Caco-2 (cell line): ENCODE data around the gene PCDHGA3. TPM values are rescaled to one million over a fixed set of nuclear protein-coding genes. Genes with fewer than 3 reads are reported as not detected.

Experiments
- BruUV-seq: library from RNA; stranded (reverse); fragments of 400-500 nt; replicated peaks from 2 replicates; lab custom pipeline; 2021; lab: Mats Ljungman, UMichigan
- CTCF ChIA-PET: fragments of 300-600 bp; sonication (Branson Sonifier 250); formaldehyde crosslinking; loops from one replicate; lab custom pipeline; 2022; ENCODE audit warnings: antibody characterized with exemption; lab: Charles Lee
- POLR2A ChIA-PET: fragments of 300-600 bp; sonication (Branson Sonifier 250); formaldehyde crosslinking; loops from one replicate; lab custom pipeline; 2022; ENCODE audit warnings: antibody characterized with exemption; lab: Charles Lee
- DNase-seq, 2 experiments: peaks; one replicate each; pipeline versions ENCODE4 v3.0.0 to v3.0.0-alpha.2; 2020 to 2022
- H3K27me3 ChIP-seq: replicated peaks from 2 replicates; pipeline ENCODE4 v1.6.0; 2011; ENCODE audit warnings: low read length; ENCODE audit not compliant: control insufficient read depth, insufficient read depth
- H3K36me3 ChIP-seq: 2 replicates; pipeline ENCODE4 v1.5.1; 2011; ENCODE audit warnings: low read length; ENCODE audit not compliant: control insufficient read depth, insufficient read depth
- H3K4me1 ChIP-seq: fragments of 250-450 bp; sonication (Bioruptor Pico); 2 replicates; pipeline ENCODE4 v1.5.1; 2020; ENCODE audit warnings: mild to moderate bottlenecking
- H3K4me3 ChIP-seq: 2 replicates; pipeline ENCODE4 v1.5.1; 2011; ENCODE audit warnings: low read depth, mild to moderate bottlenecking, control low read depth, low read length
- H3K9me3 ChIP-seq: fragments of 250-450 bp; sonication (Bioruptor Pico); 2 replicates; pipeline ENCODE4 v1.5.1; 2020; ENCODE audit warnings: mild to moderate bottlenecking, moderate library complexity
- H3K27ac Mint-ChIP-seq: one replicate; pipeline ENCODE4 v1.8.0; 2022; ENCODE audit warnings: mixed read lengths; ENCODE audit not compliant: unreplicated experiment
- H3K27me3 Mint-ChIP-seq: one replicate; pipeline ENCODE4 v1.8.0; 2022; ENCODE audit warnings: mixed read lengths; ENCODE audit not compliant: insufficient read depth, unreplicated experiment
- H3K36me3 Mint-ChIP-seq: one replicate; pipeline ENCODE4 v1.8.0; 2022; ENCODE audit warnings: mild to moderate bottlenecking, mixed read lengths; ENCODE audit not compliant: insufficient read depth, unreplicated experiment
- H3K4me1 Mint-ChIP-seq: one replicate; pipeline ENCODE4 v1.8.0; 2022; ENCODE audit warnings: low read depth, mixed read lengths; ENCODE audit not compliant: unreplicated experiment
- H3K4me3 Mint-ChIP-seq: one replicate; pipeline ENCODE4 v1.8.0; 2022; ENCODE audit warnings: mild to moderate bottlenecking, moderate library complexity, mixed read lengths; ENCODE audit not compliant: unreplicated experiment
- H3K9me3 Mint-ChIP-seq: one replicate; pipeline ENCODE4 v1.8.0; 2022; ENCODE audit warnings: mixed read lengths; ENCODE audit not compliant: unreplicated experiment
- intact Hi-C: fragments of 100-400 bp; cut with micrococcal nuclease; formaldehyde crosslinking; loops from one replicate; pipeline ENCODE4 v1.10.0; 2022; ENCODE audit not compliant: unreplicated experiment
- total RNA-seq: library from RNA; stranded (reverse); gene quantifications from 2 replicates; pipeline ENCODE4 v1.2.3, GENCODE V29; 2022
- TF ChIP-seq, protein P1 (sequence below), 2 experiments: fragments of 200-600 bp in 1 of 2; IDR thresholded peaks; 1 replicate in 1 of 2; 2 replicates in 1 of 2; pipeline versions ENCODE4 v1.5.1 to v1.8.0; 2011 to 2022; ENCODE audit warnings: antibody characterized with exemption in 1 of 2, control low read depth in 1 of 2, inconsistent platforms in 1 of 2, low read depth in 1 of 2, low read length in 1 of 2, mild to moderate bottlenecking in 1 of 2, moderate library complexity in 1 of 2; ENCODE audit not compliant: insufficient read depth in 1 of 2, severe bottlenecking in 1 of 2, unreplicated experiment in 1 of 2

The PCDHGA3 gene
- total RNA-seq, 1 experiment from 2014 or later: 0.11 TPM

DNA sequence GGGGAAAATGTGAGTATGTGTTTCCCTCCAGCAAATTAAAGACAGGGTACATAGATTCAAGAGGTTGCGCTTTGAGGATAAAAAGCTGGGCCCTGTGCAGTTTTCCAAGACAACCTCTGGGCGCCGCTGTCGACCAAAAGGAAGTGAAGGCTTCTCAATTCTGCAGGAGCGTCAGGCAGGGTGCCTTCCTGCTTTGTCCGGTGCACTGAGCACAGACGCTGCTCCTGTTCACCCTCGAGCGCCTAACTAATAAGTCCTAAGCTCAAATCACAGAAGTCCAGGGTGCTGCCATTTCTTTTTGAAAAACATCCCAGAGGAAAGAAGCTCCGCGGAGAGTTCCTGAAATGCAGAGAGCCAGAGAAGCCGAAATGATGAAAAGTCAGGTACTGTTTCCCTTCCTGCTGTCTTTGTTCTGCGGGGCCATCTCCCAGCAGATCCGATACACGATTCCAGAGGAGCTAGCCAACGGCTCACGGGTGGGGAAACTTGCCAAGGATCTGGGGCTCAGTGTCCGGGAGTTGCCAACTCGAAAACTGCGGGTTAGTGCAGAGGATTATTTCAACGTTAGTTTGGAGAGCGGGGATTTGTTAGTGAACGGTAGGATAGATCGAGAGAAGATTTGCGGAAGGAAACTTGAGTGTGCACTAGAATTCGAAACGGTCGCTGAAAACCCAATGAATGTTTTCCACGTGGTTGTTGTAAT is 6.4 kb downstream of the PCDHGA3 start, which contains the start of gene PCDHGB1:
Gene PCDHGB1 (plus strand): TSS at position 183 of the 703 bp plus-strand sequence. CDS start 162 bp downstream, at position 345.
- H3K9me3 ChIP-seq: no peaks in the 10 kb centered on the region; the same call in 1 of the 2 replicates

DNA sequence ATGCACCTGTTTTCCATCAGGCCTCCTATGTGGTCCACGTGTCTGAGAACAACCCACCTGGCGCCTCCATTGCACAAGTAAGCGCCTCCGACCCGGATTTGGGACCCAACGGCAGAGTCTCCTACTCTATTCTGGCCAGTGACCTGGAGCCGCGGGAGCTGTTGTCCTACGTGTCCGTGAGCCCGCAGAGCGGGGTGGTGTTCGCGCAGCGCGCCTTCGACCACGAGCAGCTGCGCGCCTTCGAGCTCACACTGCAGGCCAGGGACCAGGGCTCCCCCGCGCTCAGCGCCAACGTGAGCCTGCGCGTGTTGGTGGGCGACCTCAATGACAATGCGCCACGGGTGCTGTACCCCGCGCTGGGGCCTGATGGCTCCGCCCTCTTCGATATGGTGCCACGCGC is 8.0 kb downstream of the PCDHGA3 start:
- H3K4me3 Mint-ChIP-seq: no peak overlapping the region
- no peaks in the 10 kb centered on the region for H3K27me3 ChIP-seq
- H3K4me1 ChIP-seq: no peaks in the 10 kb centered on the region
- no peaks in the 10 kb centered on the region; the same call in 1 of the 2 replicates for H3K9me3 ChIP-seq
- H3K4me3 ChIP-seq: no peak overlapping the region
- BruUV-seq: no TSS peak
- ChIA-PET CTCF (no interaction called here), POLR2A (no interaction called here)
- no peaks in the 10 kb centered on the region for H3K4me1 Mint-ChIP-seq
- no peaks in the 10 kb centered on the region for H3K27me3 Mint-ChIP-seq
- H3K36me3 Mint-ChIP-seq: peaks cover 5% of the 10 kb centered on the region
- H3K36me3 ChIP-seq: no peaks in the 10 kb centered on the region
- H3K9me3 Mint-ChIP-seq: peaks cover 10% of the 10 kb centered on the region
- no peak for DNase-seq
- TF ChIP-seq, protein P1, sequence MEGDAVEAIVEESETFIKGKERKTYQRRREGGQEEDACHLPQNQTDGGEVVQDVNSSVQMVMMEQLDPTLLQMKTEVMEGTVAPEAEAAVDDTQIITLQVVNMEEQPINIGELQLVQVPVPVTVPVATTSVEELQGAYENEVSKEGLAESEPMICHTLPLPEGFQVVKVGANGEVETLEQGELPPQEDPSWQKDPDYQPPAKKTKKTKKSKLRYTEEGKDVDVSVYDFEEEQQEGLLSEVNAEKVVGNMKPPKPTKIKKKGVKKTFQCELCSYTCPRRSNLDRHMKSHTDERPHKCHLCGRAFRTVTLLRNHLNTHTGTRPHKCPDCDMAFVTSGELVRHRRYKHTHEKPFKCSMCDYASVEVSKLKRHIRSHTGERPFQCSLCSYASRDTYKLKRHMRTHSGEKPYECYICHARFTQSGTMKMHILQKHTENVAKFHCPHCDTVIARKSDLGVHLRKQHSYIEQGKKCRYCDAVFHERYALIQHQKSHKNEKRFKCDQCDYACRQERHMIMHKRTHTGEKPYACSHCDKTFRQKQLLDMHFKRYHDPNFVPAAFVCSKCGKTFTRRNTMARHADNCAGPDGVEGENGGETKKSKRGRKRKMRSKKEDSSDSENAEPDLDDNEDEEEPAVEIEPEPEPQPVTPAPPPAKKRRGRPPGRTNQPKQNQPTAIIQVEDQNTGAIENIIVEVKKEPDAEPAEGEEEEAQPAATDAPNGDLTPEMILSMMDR (IDR thresholded peaks at IDR 0.05; ENCODE audit: insufficient read depth in 1 of 2, low read depth in 1 of 2, low read length in 1 of 2, severe bottlenecking in 1 of 2, unreplicated experiment in 1 of 2): no peak
- H3K27ac Mint-ChIP-seq: no peak overlapping the region
- intact Hi-C loops: no loop called here

More for the DNA sequence above, 6.4 kb downstream of the PCDHGA3 start, which contains the start of gene PCDHGB1:
- TF ChIP-seq, protein P1 (IDR thresholded peaks at IDR 0.05; ENCODE audit: insufficient read depth in 1 of 2, low read depth in 1 of 2, low read length in 1 of 2, severe bottlenecking in 1 of 2, unreplicated experiment in 1 of 2): peak; percentile 33 to 47
- BruUV-seq: no TSS peak
- ChIA-PET POLR2A (no interaction called here), CTCF (interaction anchor here (0.6 to 1.3 kb wide), 2 partner anchors 11 to 47 kb away, joined by 3 to 4 read pairs; partner anchors contain the start of gene PCDHGB5)
- Histone ChIP-seq H3K4me3 (no peak within 1 kb of the TSS), H3K36me3 (no peaks in the 10 kb centered on the region), H3K27me3 (no peaks in the 10 kb centered on the region), H3K4me1 (no peaks in the 10 kb centered on the region)
- Mint-ChIP-seq H3K27ac (no peak within 1 kb of the TSS), H3K4me1 (no peaks in the 10 kb centered on the region), H3K36me3 (peaks cover 5% of the 10 kb centered on the region), H3K27me3 (no peaks in the 10 kb centered on the region), H3K9me3 (peaks cover 10% of the 10 kb centered on the region), H3K4me3 (peak within 1 kb of the TSS; percentile 64)
- DNase-seq: peak in 1 of 2 experiments; percentile 49
- intact Hi-C loops: no loop called here

DNA sequence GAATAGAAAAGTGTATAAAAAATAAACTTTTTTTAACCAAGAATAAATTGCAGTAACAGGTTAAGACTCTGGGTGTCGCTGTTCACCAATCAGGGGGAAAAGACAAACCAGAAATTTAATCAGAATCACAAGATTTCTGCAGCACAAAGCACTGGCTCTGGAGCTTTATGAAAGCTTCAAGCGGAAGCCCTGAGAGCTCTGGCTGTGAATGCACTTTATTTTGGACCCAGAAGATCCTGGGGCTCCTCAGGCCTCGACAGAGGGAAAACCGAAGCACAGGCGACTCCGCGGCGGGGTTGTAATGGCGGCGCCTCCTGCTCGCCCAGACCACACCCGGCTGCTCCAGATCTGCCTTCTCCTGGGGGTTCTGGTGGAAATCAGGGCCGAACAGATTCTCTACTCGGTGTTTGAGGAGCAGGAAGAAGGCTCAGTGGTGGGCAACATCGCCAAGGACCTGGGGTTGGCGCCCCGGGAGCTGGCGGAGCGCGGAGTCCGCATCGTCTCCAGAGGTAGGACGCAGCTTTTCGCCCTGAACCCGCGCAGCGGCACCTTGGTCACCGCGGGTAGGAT is 11.4 kb downstream of the PCDHGA3 start, which contains the start of gene PCDHGA4:
Gene PCDHGA4 (plus strand): TSS at position 122 of the 570 bp plus-strand sequence. CDS start 87 bp downstream, at position 209.
- Histone ChIP-seq H3K36me3 (no peaks in the 10 kb centered on the region), H3K27me3 (no peaks in the 10 kb centered on the region), H3K9me3 (no peaks in the 10 kb centered on the region; the same call in 1 of the 2 replicates), H3K4me3 (no peak within 1 kb of the TSS), H3K4me1 (no peaks in the 10 kb centered on the region)
- H3K4me1 Mint-ChIP-seq: no peaks in the 10 kb centered on the region
- TF ChIP-seq, protein P1 (IDR thresholded peaks at IDR 0.05; ENCODE audit: insufficient read depth in 1 of 2, low read depth in 1 of 2, low read length in 1 of 2, severe bottlenecking in 1 of 2, unreplicated experiment in 1 of 2): peak; percentile 20 to 22
- H3K27me3 Mint-ChIP-seq: no peaks in the 10 kb centered on the region
- DNase-seq: no peak
- peaks cover 15% of the 10 kb centered on the region for H3K9me3 Mint-ChIP-seq
- no peak within 1 kb of the TSS for H3K4me3 Mint-ChIP-seq
- peaks cover 5% of the 10 kb centered on the region for H3K36me3 Mint-ChIP-seq
- intact Hi-C loops: no loop called here
- ChIA-PET POLR2A (no interaction called here), CTCF (no interaction called here)
- no TSS peak for BruUV-seq
- H3K27ac Mint-ChIP-seq: no peak within 1 kb of the TSS
